ENCODE results near the gene CIROP. TPM values are rescaled to one million over a fixed set of nuclear protein-coding genes. Genes with fewer than 3 reads are reported as not detected.

The CIROP gene
- total RNA-seq, 2 donors from 2014 or later = 0.64 to 1.4 TPM

GRCh38 chr14:23118506-23119362 is 13.9 kb upstream of the CIROP start, which contains the start of gene CEBPE:
TSS of gene CEBPE (minus strand) at chr14:23119255. CDS start at chr14:23119091, 164 bp downstream.
- H3K9ac ChIP-seq (ENCODE audit: extremely low read depth, low read length, poor library complexity, severe bottlenecking) = no peak within 1 kb of the TSS
- no peak for DNase-seq
- H3K4me1 Mint-ChIP-seq = peaks cover 54% of the 10 kb centered on the region

GRCh38 chr14:23117371-23118020 is 12.7 kb upstream of the CIROP start:
- Histone ChIP-seq H3K4me3 (ENCODE audit: low read length) (no peak overlapping the region), H3K27me3 (ENCODE audit: control insufficient read depth, insufficient read depth, low read length, poor library complexity, severe bottlenecking) (no peaks in the 10 kb centered on the region), H3K9me3 (ENCODE audit: control insufficient read depth, low read length) (no peaks in the 10 kb centered on the region), H3K27ac (ENCODE audit: low read depth, low read length) (no peak overlapping the region), H3K9ac (ENCODE audit: extremely low read depth, low read length, poor library complexity, severe bottlenecking) (no peak overlapping the region), H3K4me1 (ENCODE audit: control insufficient read depth, insufficient read depth, low read length) (peaks cover 12% of the 10 kb centered on the region), H3K36me3 (ENCODE audit: control insufficient read depth, insufficient read depth, low read length) (no peaks in the 10 kb centered on the region)
- no peak overlapping the region for H3K4me3 Mint-ChIP-seq
- WGBS, 2 experiments (ENCODE audit: insufficient coverage in 1 of 2, insufficient read length in 1 of 2) = 95 to 96% methylated on average over 25 to 32 of the region's 32 CpGs
- H3K27ac Mint-ChIP-seq = no peak overlapping the region
- peak; percentile 47 for DNase-seq
- TF ChIP-seq CTCF (conservative IDR thresholded peaks at IDR 0.05) = no peak
- no peaks in the 10 kb centered on the region for H3K9me3 Mint-ChIP-seq
- H3K36me3 Mint-ChIP-seq (ENCODE audit: low read depth) = no peaks in the 10 kb centered on the region
- H3K27me3 Mint-ChIP-seq (ENCODE audit: insufficient read depth) = peaks cover 18% of the 10 kb centered on the region
- H3K4me1 Mint-ChIP-seq = peaks cover 57% of the 10 kb centered on the region

More at GRCh38 chr14:23118506-23119362, 13.9 kb upstream of the CIROP start, which contains the start of gene CEBPE:
- Mint-ChIP-seq H3K27me3 (ENCODE audit: insufficient read depth) (peaks cover 18% of the 10 kb centered on the region), H3K27ac (no peak within 1 kb of the TSS), H3K36me3 (ENCODE audit: low read depth) (no peaks in the 10 kb centered on the region), H3K4me3 (no peak within 1 kb of the TSS), H3K9me3 (no peaks in the 10 kb centered on the region)
- 92 to 93% methylated on average over 14 to 32 of the region's 32 CpGs for WGBS, 2 experiments (ENCODE audit: insufficient coverage in 1 of 2, insufficient read length in 1 of 2)
- Histone ChIP-seq H3K4me1 (ENCODE audit: control insufficient read depth, insufficient read depth, low read length) (peaks cover 12% of the 10 kb centered on the region), H3K4me3 (ENCODE audit: low read length) (no peak within 1 kb of the TSS), H3K27ac (ENCODE audit: low read depth, low read length) (no peak within 1 kb of the TSS), H3K36me3 (ENCODE audit: control insufficient read depth, insufficient read depth, low read length) (no peaks in the 10 kb centered on the region), H3K9me3 (ENCODE audit: control insufficient read depth, low read length) (no peaks in the 10 kb centered on the region), H3K27me3 (ENCODE audit: control insufficient read depth, insufficient read depth, low read length, poor library complexity, severe bottlenecking) (no peaks in the 10 kb centered on the region)
- TF ChIP-seq CTCF (conservative IDR thresholded peaks at IDR 0.05) = no peak

- 89 to 93% methylated on average over 5 of the region's 5 CpGs for WGBS, 2 experiments (ENCODE audit: insufficient coverage in 1 of 2, insufficient read length in 1 of 2)
Measured at GRCh38 chr14:23115918-23116317, 11.1 kb upstream of the CIROP start.

More at GRCh38 chr14:23115918-23116317, 11.1 kb upstream of the CIROP start:
- H3K9me3 Mint-ChIP-seq = no peaks in the 10 kb centered on the region
- Histone ChIP-seq H3K9me3 (ENCODE audit: control insufficient read depth, low read length) (no peaks in the 10 kb centered on the region), H3K36me3 (ENCODE audit: control insufficient read depth, insufficient read depth, low read length) (no peaks in the 10 kb centered on the region), H3K27ac (ENCODE audit: low read depth, low read length) (no peak overlapping the region), H3K4me1 (ENCODE audit: control insufficient read depth, insufficient read depth, low read length) (peaks cover 8% of the 10 kb centered on the region), H3K9ac (ENCODE audit: extremely low read depth, low read length, poor library complexity, severe bottlenecking) (no peak overlapping the region), H3K27me3 (ENCODE audit: control insufficient read depth, insufficient read depth, low read length, poor library complexity, severe bottlenecking) (peaks cover 4% of the 10 kb centered on the region), H3K4me3 (ENCODE audit: low read length) (no peak overlapping the region)
- H3K27ac Mint-ChIP-seq = no peak overlapping the region
- no peaks in the 10 kb centered on the region for H3K36me3 Mint-ChIP-seq (ENCODE audit: low read depth)
- peaks cover 42% of the 10 kb centered on the region for H3K4me1 Mint-ChIP-seq
- no peak for DNase-seq
- H3K4me3 Mint-ChIP-seq = no peak overlapping the region
- peaks cover 18% of the 10 kb centered on the region for H3K27me3 Mint-ChIP-seq (ENCODE audit: insufficient read depth)
- no peak for TF ChIP-seq CTCF (conservative IDR thresholded peaks at IDR 0.05)

Measured in endodermal cell (in vitro differentiated cells).